PFSK-1 (cell line): Measurements from ENCODE around the gene CYLD.

ENCODE experiments used
- FOXP2 ChIP-seq: optimal IDR thresholded peaks from 2 replicates; pipeline ENCODE3; 2011; ENCODE audit warnings: borderline replicate concordance, control low read depth, inconsistent platforms; ENCODE audit not compliant: insufficient read depth; ENCODE audit errors: extremely low read length, extremely low read depth
- POLR2AphosphoS5 ChIP-seq: IDR thresholded peaks from 2 replicates; pipeline ENCODE4 v1.6.1; 2012; ENCODE audit warnings: low read depth, mild to moderate bottlenecking, control low read depth, low read length, moderate library complexity
- REST ChIP-seq, 2 experiments: IDR thresholded peaks; 2 replicates each; pipeline versions ENCODE4 v1.6.1 to v1.8.0; 2011 to 2012; ENCODE audit warnings: low read depth in 2 of 2, low read length in 2 of 2, control low read depth in 1 of 2, inconsistent platforms in 1 of 2, mild to moderate bottlenecking in 1 of 2, moderate library complexity in 1 of 2; ENCODE audit not compliant: insufficient read depth in 1 of 2
- SIN3A ChIP-seq: IDR thresholded peaks from 2 replicates; pipeline ENCODE4 v1.6.1; 2012; ENCODE audit warnings: mild to moderate bottlenecking, low read length, moderate library complexity, borderline replicate concordance; ENCODE audit not compliant: insufficient read depth
- TAF1 ChIP-seq: IDR thresholded peaks from 2 replicates; pipeline ENCODE4 v1.6.1; 2012; ENCODE audit warnings: low read length, control low read depth, borderline replicate concordance; ENCODE audit not compliant: insufficient read depth

CYLD gene

GRCh38 chr16:50826797-50827316 is 85.0 kb downstream of the CYLD start:
- TF ChIP-seq TAF1 = no peak

GRCh38 chr16:50828164-50828702 is 86.3 kb downstream of the CYLD start:
- TF ChIP-seq FOXP2 (no peak), TAF1 (no peak), SIN3A (no peak), POLR2AphosphoS5 (no peak), REST (IDR thresholded peaks at IDR 0.05; ENCODE audit: insufficient read depth in 1 of 2, low read depth in 2 of 2, low read length in 2 of 2) (no peak)

- no peak for TF ChIP-seq POLR2AphosphoS5
- TF ChIP-seq REST (IDR thresholded peaks at IDR 0.05; ENCODE audit: insufficient read depth in 1 of 2, low read depth in 2 of 2, low read length in 2 of 2) = no peak
- no peak for TF ChIP-seq SIN3A
- no peak for TF ChIP-seq TAF1
- no peak for TF ChIP-seq FOXP2
Measured at GRCh38 chr16:50830698-50831097, 88.8 kb downstream of the CYLD start.

GRCh38 chr16:50831751-50832150 is 89.9 kb downstream of the CYLD start:
- TF ChIP-seq SIN3A = no peak
- no peak for TF ChIP-seq FOXP2
- no peak for TF ChIP-seq TAF1
- TF ChIP-seq REST (IDR thresholded peaks at IDR 0.05; ENCODE audit: insufficient read depth in 1 of 2, low read depth in 2 of 2, low read length in 2 of 2) = no peak
- no peak for TF ChIP-seq POLR2AphosphoS5

- no peak for TF ChIP-seq FOXP2
- no peak for TF ChIP-seq SIN3A
- no peak for TF ChIP-seq REST (IDR thresholded peaks at IDR 0.05; ENCODE audit: insufficient read depth in 1 of 2, low read depth in 2 of 2, low read length in 2 of 2)
- TF ChIP-seq POLR2AphosphoS5 = no peak
- no peak for TF ChIP-seq TAF1
Measured at GRCh38 chr16:50833929-50834328, 92.0 kb downstream of the CYLD start.
